H1 (cell line): ENCODE data around the gene C5orf24. TPM values are rescaled to one million over a fixed set of nuclear protein-coding genes. Genes with fewer than 3 reads are reported as not detected.

Source experiments
- CTCF ChIA-PET: fragments of 300-600 bp; sonication (Branson Sonifier 250); formaldehyde crosslinking; loops from one replicate; lab custom pipeline; 2021; ENCODE audit not compliant: partially characterized antibody; lab: Charles Lee
- POLR2A ChIA-PET: fragments of 300-600 bp; sonication (Branson Sonifier 250); formaldehyde crosslinking; loops from one replicate; lab custom pipeline; 2021; ENCODE audit warnings: inconsistent platforms; ENCODE audit not compliant: partially characterized antibody; lab: Charles Lee
- DNase-seq, 2 experiments: peaks; one replicate each; pipeline versions ENCODE4 v3.0.0 to v3.0.0-alpha.2; 2010 to 2022; ENCODE audit warnings: low spot score in 2 of 2, low read depth in 1 of 2, mixed read lengths in 1 of 2
- FAIRE-seq: peaks from 2 replicates; lab custom pipeline; 2011; peaks lifted over from hg19 to GRCh38; lab: Jason Lieb, UNC
- H2AFZ ChIP-seq: 2 replicates; pipeline ENCODE4 v1.8.1; 2012; ENCODE audit warnings: low read length, inconsistent platforms
- H2AK5ac ChIP-seq: 2 replicates; pipeline ENCODE4 v1.6.1; 2013; ENCODE audit warnings: low read depth, low read length
- H2BK120ac ChIP-seq: replicated peaks from 2 replicates; pipeline ENCODE3; 2013; ENCODE audit warnings: low read depth, low read length, inconsistent platforms
- H2BK12ac ChIP-seq: 2 replicates; pipeline ENCODE4 v1.6.1; 2013; ENCODE audit warnings: low read depth, low read length
- H2BK15ac ChIP-seq: 2 replicates; pipeline ENCODE4 v1.6.1; 2013; ENCODE audit warnings: low read length
- H2BK20ac ChIP-seq: 2 replicates; pipeline ENCODE4 v1.6.1; 2013; ENCODE audit warnings: low read length
- H2BK5ac ChIP-seq: 2 replicates; pipeline ENCODE4 v1.6.1; 2013; ENCODE audit warnings: low read depth, low read length
- H3K14ac ChIP-seq: 2 replicates; pipeline ENCODE4 v1.6.1; 2013; ENCODE audit warnings: inconsistent platforms; ENCODE audit not compliant: insufficient read length
- H3K18ac ChIP-seq: 2 replicates; pipeline ENCODE4 v1.6.1; 2013; ENCODE audit warnings: low read length; ENCODE audit errors: extremely low read depth
- H3K23ac ChIP-seq: 2 replicates; pipeline ENCODE4 v1.6.1; 2013; ENCODE audit warnings: inconsistent platforms; ENCODE audit not compliant: insufficient read length
- H3K23me2 ChIP-seq: 2 replicates; pipeline ENCODE4 v1.6.1; 2013; ENCODE audit warnings: low read depth, low read length
- H3K27ac ChIP-seq: 2 replicates; pipeline ENCODE4 v1.6.1; 2011; ENCODE audit warnings: low read depth, low read length, inconsistent platforms
- H3K27me3 ChIP-seq, 4 experiments: replicated peaks in 1 of 4; 1 replicate in 1 of 4; 2 replicates in 3 of 4; pipeline versions ENCODE4 v1.6.1 to v1.8.1; 2011 to 2013; ENCODE audit warnings: low read length in 3 of 4, mild to moderate bottlenecking in 3 of 4, inconsistent platforms in 2 of 4, mixed read lengths in 2 of 4, moderate library complexity in 1 of 4; ENCODE audit not compliant: control insufficient read depth in 3 of 4, insufficient read depth in 3 of 4; ENCODE audit errors: extremely low read depth in 1 of 4
- H3K36me3 ChIP-seq, 4 experiments: 2 replicates each; pipeline versions ENCODE4 v1.6.1 to v1.8.1; 2011 to 2013; ENCODE audit warnings: mild to moderate bottlenecking in 4 of 4, low read length in 3 of 4, moderate library complexity in 2 of 4, control low read depth in 1 of 4, inconsistent platforms in 1 of 4; ENCODE audit not compliant: insufficient read depth in 4 of 4, control insufficient read depth in 2 of 4
- H3K4ac ChIP-seq: replicated peaks from 2 replicates; pipeline ENCODE3; 2013; ENCODE audit warnings: low read length, low read depth, mixed read lengths, inconsistent platforms; ENCODE audit not compliant: insufficient read length
- H3K4me1 ChIP-seq, 4 experiments: replicated peaks in 1 of 4; 1 replicate in 1 of 4; 2 replicates in 3 of 4; pipeline versions ENCODE4 v1.6.1 to v1.8.1; 2011 to 2013; ENCODE audit warnings: low read length in 3 of 4, inconsistent platforms in 2 of 4, mixed read lengths in 1 of 4; ENCODE audit not compliant: insufficient read depth in 4 of 4, control insufficient read depth in 3 of 4
- H3K4me2 ChIP-seq, 2 experiments: 2 replicates each; pipeline versions ENCODE4 v1.6.1 to v1.8.1; 2011 to 2013; ENCODE audit warnings: low read depth in 2 of 2, low read length in 2 of 2, control low read depth in 1 of 2, inconsistent platforms in 1 of 2, mild to moderate bottlenecking in 1 of 2; ENCODE audit not compliant: insufficient read depth in 1 of 2
- H3K4me3 ChIP-seq, 4 experiments: fragments of 200-600, 300-600 bp in 1 of 4; sonication (generic), shearing (Covaris generic), sonication (Bioruptor Twin) in 1 of 4; 2 replicates each; pipeline versions ENCODE4 v1.5.1 to v1.8.1; 2011 to 2016; ENCODE audit warnings: low read length in 4 of 4, low read depth in 3 of 4, control low read depth in 2 of 4, inconsistent platforms in 2 of 4, mild to moderate bottlenecking in 2 of 4, mixed read lengths in 1 of 4, moderate library complexity in 1 of 4; ENCODE audit not compliant: insufficient read depth in 2 of 4; ENCODE audit errors: extremely low read depth in 1 of 4
- H3K56ac ChIP-seq: replicated peaks from 2 replicates; pipeline ENCODE3; 2013; ENCODE audit warnings: low read depth, mild to moderate bottlenecking, mixed read lengths, low read length, inconsistent platforms; ENCODE audit not compliant: insufficient read length
- H3K79me1 ChIP-seq: 2 replicates; pipeline ENCODE4 v1.6.1; 2013; ENCODE audit warnings: low read depth, low read length, control low read depth
- H3K79me2 ChIP-seq, 2 experiments: 2 replicates each; pipeline versions ENCODE4 v1.6.1 to v1.8.1; 2012 to 2013; ENCODE audit warnings: low read length in 2 of 2, mild to moderate bottlenecking in 2 of 2, inconsistent platforms in 1 of 2; ENCODE audit not compliant: insufficient read depth in 2 of 2, control insufficient read depth in 1 of 2
- H3K9ac ChIP-seq, 4 experiments: replicated peaks in 1 of 4; 1 replicate in 1 of 4; 2 replicates in 3 of 4; pipeline versions ENCODE4 v1.6.1 to v1.8.1; 2011 to 2013; ENCODE audit warnings: low read depth in 3 of 4, low read length in 3 of 4, control low read depth in 2 of 4, mild to moderate bottlenecking in 2 of 4, moderate library complexity in 2 of 4, inconsistent platforms in 1 of 4; ENCODE audit errors: extremely low read depth in 1 of 4
- H3K9me3 ChIP-seq, 2 experiments: 2 replicates each; pipeline versions ENCODE4 v1.6.1 to v1.8.1; 2012 to 2013; ENCODE audit warnings: mild to moderate bottlenecking in 2 of 2, moderate library complexity in 2 of 2, control low read depth in 1 of 2, inconsistent platforms in 1 of 2, low read depth in 1 of 2, low read length in 1 of 2, mixed read lengths in 1 of 2; ENCODE audit not compliant: insufficient read depth in 2 of 2
- H4K20me1 ChIP-seq, 2 experiments: replicated peaks in 1 of 2; 2 replicates each; pipeline versions ENCODE3 to v1.8.1; 2011 to 2013; ENCODE audit warnings: inconsistent platforms in 2 of 2, low read length in 2 of 2, mild to moderate bottlenecking in 1 of 2; ENCODE audit not compliant: insufficient read depth in 2 of 2, control insufficient read depth in 1 of 2
- H4K5ac ChIP-seq: 2 replicates; pipeline ENCODE4 v1.6.1; 2013; ENCODE audit warnings: low read length, low read depth, mixed read lengths, inconsistent platforms; ENCODE audit not compliant: insufficient read length
- H4K8ac ChIP-seq: 2 replicates; pipeline ENCODE4 v1.8.0; 2013; ENCODE audit warnings: mild to moderate bottlenecking, moderate library complexity, low read length, inconsistent platforms; ENCODE audit not compliant: insufficient read depth; ENCODE audit errors: extremely low read depth
- H4K91ac ChIP-seq: replicated peaks from 2 replicates; pipeline ENCODE3; 2013; ENCODE audit warnings: low read length, mixed read lengths, inconsistent platforms; ENCODE audit not compliant: insufficient read length
- BCL11A ChIP-seq, 2 experiments: IDR thresholded peaks; one replicate each; pipeline ENCODE4 v1.6.1; 2011; ENCODE audit warnings: low read depth in 2 of 2, low read length in 2 of 2, mild to moderate bottlenecking in 2 of 2
- CREB1 ChIP-seq: IDR thresholded peaks from 2 replicates; pipeline ENCODE4 v1.6.1; 2012; ENCODE audit warnings: inconsistent platforms
- GABPA ChIP-seq: IDR thresholded peaks from 2 replicates; pipeline ENCODE4 v1.6.1; 2011; ENCODE audit warnings: mild to moderate bottlenecking, low read length, moderate library complexity, borderline replicate concordance; ENCODE audit not compliant: insufficient read depth
- GTF2F1 ChIP-seq: IDR thresholded peaks from 2 replicates; pipeline ENCODE4 v1.6.1; 2012; ENCODE audit warnings: low read depth, low read length, improper control_type of control experiment, borderline replicate concordance
- JUN ChIP-seq: IDR thresholded peaks from 2 replicates; pipeline ENCODE4 v1.6.1; 2011; ENCODE audit warnings: low read depth, mild to moderate bottlenecking, improper control_type of control experiment, low read length
- NRF1 ChIP-seq: IDR thresholded peaks from 2 replicates; pipeline ENCODE4 v1.6.1; 2011; ENCODE audit warnings: mild to moderate bottlenecking, low read depth, low read length, improper control_type of control experiment
- PHF8 ChIP-seq: fragments of 200-600 bp; sonication (generic); conservative IDR thresholded peaks from 2 replicates; pipeline ENCODE4 v1.7.1; 2012; ENCODE audit warnings: low read depth, mild to moderate bottlenecking, inconsistent platforms, low read length, moderate library complexity
- RAD21 ChIP-seq, 2 experiments: IDR thresholded peaks in 1 of 2; conservative IDR thresholded peaks in 1 of 2; 2 replicates each; pipeline ENCODE4 v1.6.1; 2011; ENCODE audit warnings: low read depth in 2 of 2, low read length in 2 of 2, improper control_type of control experiment in 1 of 2, inconsistent platforms in 1 of 2, mild to moderate bottlenecking in 1 of 2, moderate library complexity in 1 of 2
- RNF2 ChIP-seq: fragments of 200-900, 300-1000 bp; sonication (generic); IDR thresholded peaks from 2 replicates; pipeline ENCODE4 v1.7.1; 2016; ENCODE audit warnings: borderline replicate concordance, low read depth, mild to moderate bottlenecking, antibody characterized with exemption, low read length; ENCODE audit not compliant: poor library complexity, severe bottlenecking; ENCODE audit errors: missing control alignments
- TBP ChIP-seq: IDR thresholded peaks from 2 replicates; pipeline ENCODE4 v1.6.1; 2011; ENCODE audit warnings: low read depth, low read length, improper control_type of control experiment
- WGBS, 2 experiments: shearing (Covaris generic) in 1 of 2; methylation state at CpG; one replicate each; pipeline versions ENCODE4 v1.1.6 to v1.1.7; 2013 to 2015; ENCODE audit warnings: low lambda C conversion rate in 2 of 2, mixed read lengths in 2 of 2, inconsistent platforms in 1 of 2, low coverage in 1 of 2, missing lambda C conversion rate in 1 of 2; ENCODE audit not compliant: insufficient replicate concordance in 2 of 2, insufficient coverage in 1 of 2, insufficient read length in 1 of 2; ENCODE audit errors: extremely low coverage in 1 of 2, missing lambda C conversion rate in 1 of 2; 5-methylcytosine and 5-hydroxymethylcytosine counted together
- polyA plus RNA-seq, 7 experiments: library from polyadenylated mRNA; depleted of rRNA in 3 of 7; stranded (reverse) in 5 of 7; unstranded in 2 of 7; fragments of >200 nt in 5 of 7; fragments of 200-250 nt in 2 of 7; gene quantifications; 1 replicate in 5 of 7; 2 replicates in 1 of 7; 4 replicates in 1 of 7; pipeline versions ENCODE4 v1.2.1 to v1.2.3, GENCODE V29; 2011 to 2013; ENCODE audit warnings: missing spikeins in 2 of 7, mixed read lengths in 2 of 7
- total RNA-seq: library from RNA; stranded (reverse); fragmentation: NEBNext Ultra II Directional; extraction: Animal tissue kit (Norgen Biotek cat#: 25700); gene quantifications from 2 replicates; pipeline ENCODE4 v1.2.1, GENCODE V29; 2021
- TF ChIP-seq, protein P1 (sequence below), 3 experiments: IDR thresholded peaks; 1 replicate in 2 of 3; 2 replicates in 1 of 3; pipeline versions ENCODE4 v1.5.1 to v1.6.1; 2011; ENCODE audit warnings: low read length in 3 of 3, mild to moderate bottlenecking in 3 of 3, inconsistent platforms in 2 of 3, low read depth in 1 of 3, moderate library complexity in 1 of 3; ENCODE audit not compliant: insufficient read depth in 1 of 3; ENCODE audit errors: control extremely low read depth in 1 of 3

The C5orf24 gene
- total and polyA plus RNA-seq, 2 of the 8 experiments (the other 6 are each of a cell fraction or from before 2014, with no cell fraction given) = 11.1 to 20.2 TPM

DNA sequence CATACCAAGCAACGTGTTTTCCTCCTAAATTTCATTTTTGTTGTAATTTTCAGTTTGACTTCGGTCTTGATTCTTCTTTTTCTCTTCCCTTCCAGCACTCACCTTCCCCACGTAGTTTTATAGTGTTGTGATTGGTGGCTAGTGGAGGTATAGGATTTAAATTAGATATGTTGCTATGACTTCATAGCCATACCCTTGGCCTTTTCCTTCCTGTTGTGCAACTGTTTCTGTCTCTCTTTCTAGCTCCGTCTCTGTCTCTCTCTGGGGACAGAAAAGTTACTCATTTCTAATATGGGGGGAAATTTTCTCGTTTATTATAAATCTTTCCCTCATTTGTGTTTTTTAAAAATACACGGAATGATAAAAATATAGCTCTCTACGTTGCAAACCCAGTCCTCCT, 20.6 kb upstream of the C5orf24 start:
- Histone ChIP-seq H3K23me2 (no peaks in the 10 kb centered on the region), H2BK120ac (no peak overlapping the region), H3K4me1 (no peaks in the 10 kb centered on the region), H2BK12ac (no peak overlapping the region), H3K4ac (no peak overlapping the region), H3K23ac (no peak overlapping the region), H2BK20ac (no peak overlapping the region), H2AK5ac (no peak overlapping the region), H3K4me3 (no peak overlapping the region), H3K27ac (no peak overlapping the region), H3K79me2 (no peaks in the 10 kb centered on the region), H2BK15ac (no peak overlapping the region), H3K56ac (no peak overlapping the region), H3K9ac (no peak overlapping the region), H2AFZ (no peak overlapping the region), H3K27me3 (no peaks in the 10 kb centered on the region), H2BK5ac (no peak overlapping the region), H3K9me3 (no peaks in the 10 kb centered on the region), H4K20me1 (no peaks in the 10 kb centered on the region), H4K8ac (no peak overlapping the region), H4K91ac (no peak overlapping the region), H3K18ac (no peak overlapping the region), H3K14ac (no peak overlapping the region), H3K79me1 (no peaks in the 10 kb centered on the region; the same call in 1 of the 2 replicates), H3K4me2 (no peak overlapping the region), H3K36me3 (peaks cover 10 to 71% (median 36%) of the 10 kb centered on the region in 4 experiments), H4K5ac (no peak overlapping the region)
- DNase-seq (no peak), FAIRE-seq (no peak)
- whole genome bisulfite sequencing, 2 experiments = 90% methylated on average over 7 of the region's 7 CpGs; no CpG with 5 or more reads in 1 of the 2 experiments
- ChIA-PET POLR2A (interaction anchor here (0.7 to 0.8 kb wide), 2 partner anchors 64 to 72 kb away, joined by 3 read pairs; no protein-coding TSS in a partner anchor), CTCF (interaction anchor here (0.6 to 0.7 kb wide), 2 partner anchors 34 to 88 kb away, joined by 3 read pairs; no protein-coding TSS in a partner anchor)
- TF ChIP-seq GABPA (no peak), CREB1 (no peak), RAD21 (IDR thresholded peaks at IDR 0.05 in 1 of 2, conservative IDR thresholded peaks at IDR 0.05 in 1 of 2; ENCODE audit: low read depth in 2 of 2, low read length in 2 of 2) (no peak), PHF8 (no peak), TBP (no peak), BCL11A (IDR thresholded peaks at IDR 0.05; ENCODE audit: low read depth in 2 of 2, low read length in 2 of 2) (no peak), GTF2F1 (no peak), NRF1 (no peak), JUN (no peak), RNF2 (no peak)
- TF ChIP-seq, protein P1, sequence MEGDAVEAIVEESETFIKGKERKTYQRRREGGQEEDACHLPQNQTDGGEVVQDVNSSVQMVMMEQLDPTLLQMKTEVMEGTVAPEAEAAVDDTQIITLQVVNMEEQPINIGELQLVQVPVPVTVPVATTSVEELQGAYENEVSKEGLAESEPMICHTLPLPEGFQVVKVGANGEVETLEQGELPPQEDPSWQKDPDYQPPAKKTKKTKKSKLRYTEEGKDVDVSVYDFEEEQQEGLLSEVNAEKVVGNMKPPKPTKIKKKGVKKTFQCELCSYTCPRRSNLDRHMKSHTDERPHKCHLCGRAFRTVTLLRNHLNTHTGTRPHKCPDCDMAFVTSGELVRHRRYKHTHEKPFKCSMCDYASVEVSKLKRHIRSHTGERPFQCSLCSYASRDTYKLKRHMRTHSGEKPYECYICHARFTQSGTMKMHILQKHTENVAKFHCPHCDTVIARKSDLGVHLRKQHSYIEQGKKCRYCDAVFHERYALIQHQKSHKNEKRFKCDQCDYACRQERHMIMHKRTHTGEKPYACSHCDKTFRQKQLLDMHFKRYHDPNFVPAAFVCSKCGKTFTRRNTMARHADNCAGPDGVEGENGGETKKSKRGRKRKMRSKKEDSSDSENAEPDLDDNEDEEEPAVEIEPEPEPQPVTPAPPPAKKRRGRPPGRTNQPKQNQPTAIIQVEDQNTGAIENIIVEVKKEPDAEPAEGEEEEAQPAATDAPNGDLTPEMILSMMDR (IDR thresholded peaks at IDR 0.05; ENCODE audit: control extremely low read depth in 1 of 3, insufficient read depth in 1 of 3, low read depth in 1 of 3, low read length in 3 of 3) = no peak
